ENCODE data around the gene GAS5.

The GAS5 gene

DNA sequence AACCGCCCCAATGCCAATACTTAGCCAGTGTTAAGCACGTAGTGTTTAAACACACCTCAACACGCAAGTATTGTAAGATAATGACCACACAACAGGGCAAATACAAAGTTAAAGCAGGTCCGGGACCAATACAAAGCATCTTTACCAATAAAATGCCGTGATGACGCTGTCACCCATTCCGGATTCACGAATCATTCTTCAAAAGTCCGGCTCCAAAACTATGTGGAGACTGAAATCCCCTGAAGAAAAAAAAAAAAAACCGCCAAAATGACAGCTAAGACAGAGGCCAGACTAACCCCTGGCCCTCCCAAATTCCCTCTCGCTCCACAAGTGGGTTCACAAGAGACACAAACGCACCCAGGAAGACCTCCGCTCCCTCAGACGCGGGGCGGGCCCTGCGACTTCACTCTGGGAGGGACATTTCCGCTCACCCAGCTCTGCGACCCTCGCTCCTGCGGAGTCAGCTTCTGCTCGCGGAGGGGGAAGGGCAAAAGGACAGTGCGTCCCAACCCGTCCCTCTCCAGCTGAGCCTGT lies 43.9 kb downstream of the GAS5 start:
- no peak for DNase-seq

- no peak for DNase-seq
Observed at GRCh38 chr1:173821680-173822079, 46.1 kb downstream of the GAS5 start.

GRCh38 chr1:173818459-173818858 lies 49.3 kb downstream of the GAS5 start:
- DNase-seq, result no peak
